Suprapubic skin (tissue), 4 donors: ENCODE results near the gene FRMD3. TPM values are rescaled to one million over a fixed set of nuclear protein-coding genes. Genes with fewer than 3 reads are reported as not detected.
A peak's percentile ranks its signal among the peaks of the same experiment; 100 is the strongest.

Experiments used
- DNase-seq, 2 donors: peaks; one replicate each; pipeline ENCODE4 v3.0.0-alpha.2; 2019; ENCODE audit warnings: low spot score in 2 of 2
- H3K27ac ChIP-seq: fragments of 200-600 bp; sonication (generic); one replicate; pipeline ENCODE4 v1.5.1; 2019
- H3K27me3 ChIP-seq: fragments of 200-600 bp; sonication (generic); one replicate; pipeline ENCODE4 v1.5.1; 2019
- H3K36me3 ChIP-seq: fragments of 200-600 bp; sonication (generic); one replicate; pipeline ENCODE4 v1.5.1; 2019
- H3K4me1 ChIP-seq: fragments of 200-600 bp; sonication (generic); one replicate; pipeline ENCODE4 v1.5.1; 2019
- H3K4me3 ChIP-seq: fragments of 200-600 bp; sonication (generic); one replicate; pipeline ENCODE4 v1.5.1; 2019; ENCODE audit warnings: mild to moderate bottlenecking
- H3K9me3 ChIP-seq: fragments of 200-600 bp; sonication (generic); one replicate; pipeline ENCODE4 v1.5.1; 2019
- EP300 ChIP-seq: sonication (generic); formaldehyde crosslinking; IDR thresholded peaks from one replicate; pipeline ENCODE4 v1.6.1; 2017; ENCODE audit warnings: antibody characterized with exemption
- POLR2A ChIP-seq, 2 donors: fragments of 450-650 bp; IDR thresholded peaks; one replicate each; pipeline ENCODE4 v1.6.1; 2017; ENCODE audit warnings: antibody characterized with exemption in 2 of 2, mild to moderate bottlenecking in 2 of 2, moderate library complexity in 2 of 2
- POLR2AphosphoS5 ChIP-seq, 3 donors: sonication (generic); formaldehyde crosslinking; IDR thresholded peaks; one replicate each; pipeline ENCODE4 v1.6.1; 2017; ENCODE audit warnings: antibody characterized with exemption in 3 of 3
- WGBS: methylation state at CpG from one replicate; pipeline ENCODE4 v1.1.5; 2018; 5-methylcytosine and 5-hydroxymethylcytosine counted together
- total RNA-seq, 4 donors: library from RNA; depleted of rRNA; stranded (reverse); fragments of >200 nt; gene quantifications; one replicate each; pipeline ENCODE4 v1.1.0, GENCODE V29; 2016
- TF ChIP-seq, protein P1 (sequence below), 2 donors: fragments of 200-600 bp in 1 of 2; fragments of 450-650 bp in 1 of 2; sonication (generic) in 1 of 2; IDR thresholded peaks; one replicate each; pipeline ENCODE4 v1.5.1; 2016 to 2019; ENCODE audit warnings: antibody characterized with exemption in 2 of 2, mild to moderate bottlenecking in 1 of 2, moderate library complexity in 1 of 2

The FRMD3 gene
- total RNA-seq, 4 donors from 2014 or later: 2.8 to 7.0 (median 5.2) TPM

DNA sequence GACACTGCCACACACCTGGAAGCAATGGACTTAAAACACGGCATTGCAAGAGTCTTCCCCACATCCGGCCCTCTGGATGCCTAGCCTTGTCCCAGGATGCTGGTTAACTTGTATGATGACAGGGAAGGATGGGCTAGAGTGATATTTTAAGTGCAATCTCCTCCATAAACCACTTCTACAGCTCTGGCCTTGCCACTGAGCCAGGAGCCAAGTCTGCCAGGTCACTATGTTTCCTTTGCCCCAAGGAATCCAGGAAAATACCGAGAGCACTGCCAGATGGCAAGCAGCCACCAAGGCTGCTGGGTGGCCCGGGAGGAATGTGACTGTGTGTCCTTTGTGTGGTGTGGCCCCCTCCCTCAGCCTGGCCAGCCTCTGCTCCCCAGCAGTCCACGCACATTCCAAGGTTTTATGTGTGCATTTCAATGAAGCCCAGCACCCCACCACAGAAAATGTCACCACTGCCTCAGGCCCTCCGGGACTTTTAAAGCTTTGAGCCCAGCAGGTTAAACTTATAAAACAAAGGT is 106.0 kb downstream of the FRMD3 start:
- TF ChIP-seq POLR2A (IDR thresholded peaks at IDR 0.05): no peak
- TF ChIP-seq, protein P1, sequence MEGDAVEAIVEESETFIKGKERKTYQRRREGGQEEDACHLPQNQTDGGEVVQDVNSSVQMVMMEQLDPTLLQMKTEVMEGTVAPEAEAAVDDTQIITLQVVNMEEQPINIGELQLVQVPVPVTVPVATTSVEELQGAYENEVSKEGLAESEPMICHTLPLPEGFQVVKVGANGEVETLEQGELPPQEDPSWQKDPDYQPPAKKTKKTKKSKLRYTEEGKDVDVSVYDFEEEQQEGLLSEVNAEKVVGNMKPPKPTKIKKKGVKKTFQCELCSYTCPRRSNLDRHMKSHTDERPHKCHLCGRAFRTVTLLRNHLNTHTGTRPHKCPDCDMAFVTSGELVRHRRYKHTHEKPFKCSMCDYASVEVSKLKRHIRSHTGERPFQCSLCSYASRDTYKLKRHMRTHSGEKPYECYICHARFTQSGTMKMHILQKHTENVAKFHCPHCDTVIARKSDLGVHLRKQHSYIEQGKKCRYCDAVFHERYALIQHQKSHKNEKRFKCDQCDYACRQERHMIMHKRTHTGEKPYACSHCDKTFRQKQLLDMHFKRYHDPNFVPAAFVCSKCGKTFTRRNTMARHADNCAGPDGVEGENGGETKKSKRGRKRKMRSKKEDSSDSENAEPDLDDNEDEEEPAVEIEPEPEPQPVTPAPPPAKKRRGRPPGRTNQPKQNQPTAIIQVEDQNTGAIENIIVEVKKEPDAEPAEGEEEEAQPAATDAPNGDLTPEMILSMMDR (IDR thresholded peaks at IDR 0.05): no peak
- TF ChIP-seq EP300: no peak
- no peak for TF ChIP-seq POLR2AphosphoS5 (IDR thresholded peaks at IDR 0.05)
- peak in 1 of 2 donors; percentile 68 for DNase-seq
- Histone ChIP-seq H3K9me3 (no peaks in the 10 kb centered on the region), H3K27me3 (no peaks in the 10 kb centered on the region), H3K4me3 (no peak overlapping the region), H3K36me3 (no peaks in the 10 kb centered on the region), H3K27ac (no peak overlapping the region), H3K4me1 (peaks cover 15% of the 10 kb centered on the region)
- 32% methylated on average over 6 of the region's 6 CpGs for WGBS

DNA sequence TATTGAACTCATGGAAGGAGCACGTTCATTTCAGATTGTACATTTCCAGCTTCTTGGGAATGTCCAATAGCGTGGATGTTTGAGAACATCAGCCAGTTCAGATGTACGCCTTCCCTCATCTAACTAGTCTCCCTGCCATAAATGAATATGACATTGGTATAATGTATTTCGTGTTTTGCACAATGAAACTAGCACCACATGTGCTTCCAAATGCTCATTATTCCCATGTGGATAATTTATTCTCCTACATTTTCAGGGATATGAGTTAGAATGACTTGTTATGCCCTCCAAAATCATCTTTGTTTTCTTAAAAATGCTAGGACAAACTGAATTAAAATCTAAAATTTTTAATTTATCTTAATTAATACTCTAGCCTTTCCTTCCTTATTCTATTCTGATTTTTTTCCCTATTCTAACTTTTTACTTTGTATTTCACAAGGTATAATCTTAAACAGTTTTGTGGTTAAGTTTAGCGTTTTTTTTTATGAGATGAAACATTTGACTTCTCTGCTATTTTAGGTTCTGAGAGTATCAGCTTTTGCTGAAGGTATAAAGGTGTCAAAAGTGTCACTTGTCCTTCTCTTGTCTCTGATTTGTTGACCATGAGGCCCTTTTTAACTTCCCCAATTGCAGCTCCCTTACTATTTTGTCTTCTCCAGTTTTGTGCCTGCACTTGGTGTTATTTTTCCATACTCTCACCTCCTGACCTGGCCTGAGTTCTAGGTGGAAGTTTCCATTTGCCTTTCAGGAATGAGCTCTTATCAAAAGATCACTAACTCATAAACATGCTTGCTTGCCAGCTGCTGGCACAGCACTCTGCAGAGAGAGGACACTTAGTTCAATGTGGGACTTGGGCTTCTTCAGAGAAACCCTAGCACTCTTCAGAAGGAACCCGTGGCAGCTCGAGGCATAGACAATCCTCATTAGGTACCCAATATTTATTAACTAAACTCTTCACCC is 106.8 kb downstream of the FRMD3 start:
- Histone ChIP-seq H3K9me3 (no peaks in the 10 kb centered on the region), H3K4me3 (no peak overlapping the region), H3K27ac (no peak overlapping the region), H3K36me3 (no peaks in the 10 kb centered on the region), H3K4me1 (peaks cover 20% of the 10 kb centered on the region), H3K27me3 (no peaks in the 10 kb centered on the region)
- WGBS: 53% methylated on average over 7 of the region's 7 CpGs
- DNase-seq: no peak
- TF ChIP-seq POLR2AphosphoS5 (IDR thresholded peaks at IDR 0.05) (no peak), POLR2A (IDR thresholded peaks at IDR 0.05) (no peak), EP300 (no peak)
- TF ChIP-seq, protein P1 (IDR thresholded peaks at IDR 0.05): no peak

DNA sequence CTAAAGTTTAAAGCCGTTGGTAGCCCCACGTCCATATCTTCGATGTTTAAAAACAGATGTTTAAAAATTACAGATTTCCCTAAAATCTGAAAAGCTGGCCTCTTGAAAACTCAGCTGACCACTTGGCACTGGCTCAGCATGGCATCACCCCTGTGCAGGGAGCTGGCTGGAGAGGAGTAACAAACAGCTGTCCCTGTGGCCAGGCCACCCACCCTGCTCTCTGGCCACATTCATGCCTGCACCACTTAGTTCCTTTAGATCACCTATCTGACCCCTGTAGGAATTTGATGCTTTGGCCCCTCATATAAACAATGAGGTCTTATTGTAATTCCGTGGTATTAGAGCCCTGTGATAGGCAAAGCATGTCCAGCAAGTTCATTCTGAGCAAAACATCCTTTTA is 107.5 kb downstream of the FRMD3 start:
- Histone ChIP-seq H3K9me3 (no peaks in the 10 kb centered on the region), H3K4me3 (no peak overlapping the region), H3K4me1 (peaks cover 20% of the 10 kb centered on the region), H3K27ac (no peak overlapping the region), H3K27me3 (no peaks in the 10 kb centered on the region), H3K36me3 (no peaks in the 10 kb centered on the region)
- WGBS: 81% methylated on average over 4 of the region's 4 CpGs
- no peak for DNase-seq
- TF ChIP-seq EP300 (no peak), POLR2AphosphoS5 (IDR thresholded peaks at IDR 0.05) (no peak), POLR2A (IDR thresholded peaks at IDR 0.05) (no peak)
- TF ChIP-seq, protein P1 (IDR thresholded peaks at IDR 0.05): no peak

DNA sequence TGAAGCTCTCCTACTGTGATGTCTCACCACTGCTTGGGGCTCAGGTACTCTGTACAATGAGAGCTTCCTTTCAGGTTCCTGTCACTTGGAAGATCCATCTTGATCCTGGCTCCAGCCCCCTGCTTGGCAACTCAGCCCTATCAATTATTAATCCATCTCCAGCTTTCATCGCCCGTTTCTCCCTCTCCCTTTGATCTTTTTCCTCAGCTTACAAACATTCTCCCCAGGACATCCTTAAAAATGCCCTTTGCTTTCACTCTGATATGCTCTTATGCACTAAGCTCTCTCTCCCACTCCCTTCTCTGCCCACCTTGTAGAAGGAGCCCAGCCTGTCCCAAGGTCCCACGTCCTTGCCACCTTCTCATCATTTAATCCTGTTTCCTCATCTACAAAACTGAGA is 109.0 kb downstream of the FRMD3 start:
- no peak overlapping the region for H3K27ac ChIP-seq
- TF ChIP-seq POLR2AphosphoS5 (IDR thresholded peaks at IDR 0.05) (no peak), POLR2A (IDR thresholded peaks at IDR 0.05) (no peak), EP300 (no peak)
- TF ChIP-seq, protein P1 (IDR thresholded peaks at IDR 0.05): no peak

DNA sequence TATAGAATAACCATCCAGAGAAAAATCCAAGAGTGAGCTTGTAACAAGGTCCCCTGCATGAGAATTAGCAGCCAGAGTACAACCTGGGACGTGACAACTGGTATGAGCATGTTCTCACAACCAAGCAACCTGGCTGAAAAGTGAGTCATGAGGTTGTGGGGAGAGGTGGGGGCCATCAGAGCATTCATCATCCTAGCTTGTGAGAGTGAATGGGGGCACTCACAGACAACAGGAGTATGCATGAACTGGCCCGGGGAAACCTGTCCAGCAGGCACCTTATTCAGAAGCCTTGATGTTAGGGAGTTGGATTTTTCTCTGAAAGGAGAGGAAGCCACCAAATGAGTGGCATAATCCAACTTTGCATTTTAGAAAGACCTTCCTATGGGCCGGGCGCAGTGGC is 113.0 kb downstream of the FRMD3 start:
- no peak for DNase-seq
- WGBS: 74% methylated on average over 4 of the region's 4 CpGs

More for the DNA sequence above, 109.0 kb downstream of the FRMD3 start:
- Histone ChIP-seq H3K27me3 (no peaks in the 10 kb centered on the region), H3K9me3 (no peaks in the 10 kb centered on the region), H3K4me3 (no peak overlapping the region), H3K4me1 (peaks cover 20% of the 10 kb centered on the region), H3K36me3 (no peaks in the 10 kb centered on the region)
- DNase-seq: no peak
- WGBS: 94% methylated on average over 3 of the region's 3 CpGs

More for the DNA sequence above, 113.0 kb downstream of the FRMD3 start:
- H3K4me3 ChIP-seq: no peak overlapping the region
- no peak overlapping the region for H3K27ac ChIP-seq
- H3K4me1 ChIP-seq: peaks cover 5% of the 10 kb centered on the region
- H3K27me3 ChIP-seq: no peaks in the 10 kb centered on the region
- no peaks in the 10 kb centered on the region for H3K36me3 ChIP-seq
- no peaks in the 10 kb centered on the region for H3K9me3 ChIP-seq
- no peak for TF ChIP-seq POLR2AphosphoS5 (IDR thresholded peaks at IDR 0.05)
- no peak for TF ChIP-seq EP300
